GM18520 (cell line): ENCODE data around the gene APBA1.
"Not testable (repeated sequence)": the region's sequence is repeated elsewhere in the genome, so short reads cannot be mapped to it uniquely, and the experiment has no call there.

Source experiments
- ATAC-seq: cut with Tn5 transposase; IDR thresholded peaks from one replicate; pipeline ENCODE4 v1.9.1; 2021; ENCODE audit not compliant: unreplicated experiment

The APBA1 gene

GRCh38 chr9:69420611-69421270 lies 251.4 kb downstream of the APBA1 start:
- ATAC-seq: no peak

- no peak for ATAC-seq
Observed at GRCh38 chr9:69412741-69413150, 259.4 kb downstream of the APBA1 start.

- ATAC-seq: no peak
Observed at GRCh38 chr9:69411931-69412740, 260.0 kb downstream of the APBA1 start.

- ATAC-seq: no peak
Observed at GRCh38 chr9:69411246-69411645, 260.9 kb downstream of the APBA1 start.

GRCh38 chr9:69409936-69410335 lies 262.2 kb downstream of the APBA1 start:
- ATAC-seq: not testable (repeated sequence)

- ATAC-seq: no peak
Observed at GRCh38 chr9:69400470-69400869, 271.7 kb downstream of the APBA1 start.

- ATAC-seq: no peak
Observed at GRCh38 chr9:69397384-69398214, 274.6 kb downstream of the APBA1 start.

GRCh38 chr9:69396759-69397158 lies 275.4 kb downstream of the APBA1 start:
- ATAC-seq: no peak

GRCh38 chr9:69395718-69396117 lies 276.5 kb downstream of the APBA1 start:
- no peak for ATAC-seq

GRCh38 chr9:69393425-69393824 lies 278.7 kb downstream of the APBA1 start:
- ATAC-seq: no peak

GRCh38 chr9:69392826-69393225 lies 279.3 kb downstream of the APBA1 start:
- no peak for ATAC-seq

GRCh38 chr9:69391946-69392345 lies 280.2 kb downstream of the APBA1 start:
- no peak for ATAC-seq

GRCh38 chr9:69391487-69391886 lies 280.7 kb downstream of the APBA1 start:
- no peak for ATAC-seq

GRCh38 chr9:69389437-69389995 lies 282.7 kb downstream of the APBA1 start:
- no peak for ATAC-seq

- ATAC-seq: no peak
Observed at GRCh38 chr9:69388596-69388995, 283.6 kb downstream of the APBA1 start.

GRCh38 chr9:69386651-69387050 lies 285.5 kb downstream of the APBA1 start:
- no peak for ATAC-seq

GRCh38 chr9:69385581-69386033 lies 286.6 kb downstream of the APBA1 start:
- ATAC-seq: no peak

GRCh38 chr9:69382135-69382534 lies 290.0 kb downstream of the APBA1 start:
- ATAC-seq: no peak

GRCh38 chr9:69380811-69381210 lies 291.4 kb downstream of the APBA1 start:
- ATAC-seq: no peak

- ATAC-seq: no peak
Observed at GRCh38 chr9:69380301-69380700, 291.9 kb downstream of the APBA1 start.
